ENCODE data around the gene CA10.

Gene CA10

GRCh38 chr17:51598824-51599223, 559.7 kb downstream of the CA10 start:
- DNase-seq (ENCODE audit: low read depth in 2 of 2): no peak

- DNase-seq (ENCODE audit: low read depth in 2 of 2): no peak
These were observed 561.2 kb downstream of the CA10 start for GRCh38 chr17:51597345-51597744.

GRCh38 chr17:51595826-51596398, 562.6 kb downstream of the CA10 start:
- DNase-seq (ENCODE audit: low read depth in 2 of 2): no peak

GRCh38 chr17:51590071-51590656, 568.4 kb downstream of the CA10 start:
- no peak for DNase-seq (ENCODE audit: low read depth in 2 of 2)

- DNase-seq (ENCODE audit: low read depth in 2 of 2): no peak
These were observed 570.5 kb downstream of the CA10 start for GRCh38 chr17:51588063-51588462.

- DNase-seq (ENCODE audit: low read depth in 2 of 2): no peak
These were observed 571.0 kb downstream of the CA10 start for GRCh38 chr17:51587516-51587915.

GRCh38 chr17:51585514-51586104, 572.9 kb downstream of the CA10 start:
- no peak for DNase-seq (ENCODE audit: low read depth in 2 of 2)

- DNase-seq (ENCODE audit: low read depth in 2 of 2): no peak
These were observed 577.6 kb downstream of the CA10 start for GRCh38 chr17:51580869-51581268.

Measured in fibroblast of skin of left quadriceps (primary cell).